ENCODE results near the gene ZNF888.
A peak's percentile ranks its signal among the peaks of the same experiment; 100 is the strongest.
"Not testable (repeated sequence)": the region's sequence is repeated elsewhere in the genome, so short reads cannot be mapped to it uniquely, and the experiment has no call there.

ZNF888 gene

DNA sequence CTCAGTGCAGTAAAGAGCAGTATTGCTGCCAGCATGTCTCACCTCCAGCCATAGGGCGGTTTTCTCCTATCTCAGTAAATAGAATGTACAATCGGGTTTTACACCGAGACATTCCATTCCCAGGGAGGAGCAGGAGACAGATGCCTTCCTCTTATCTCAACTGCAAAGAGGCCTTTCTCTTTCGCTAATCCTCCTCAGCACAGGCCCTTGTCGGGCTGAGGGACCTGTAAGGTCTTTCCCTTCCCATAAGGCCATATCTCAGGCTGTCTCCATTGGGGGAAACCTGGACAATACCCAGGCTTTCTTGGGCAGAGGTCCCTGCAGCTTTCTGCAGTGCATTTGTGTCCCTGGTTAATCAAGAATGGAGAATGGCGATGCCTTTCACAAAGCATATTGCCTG lies 50.2 kb downstream of the ZNF888 start:
- not testable (repeated sequence) for DNase-seq (ENCODE audit: low spot score)

DNA sequence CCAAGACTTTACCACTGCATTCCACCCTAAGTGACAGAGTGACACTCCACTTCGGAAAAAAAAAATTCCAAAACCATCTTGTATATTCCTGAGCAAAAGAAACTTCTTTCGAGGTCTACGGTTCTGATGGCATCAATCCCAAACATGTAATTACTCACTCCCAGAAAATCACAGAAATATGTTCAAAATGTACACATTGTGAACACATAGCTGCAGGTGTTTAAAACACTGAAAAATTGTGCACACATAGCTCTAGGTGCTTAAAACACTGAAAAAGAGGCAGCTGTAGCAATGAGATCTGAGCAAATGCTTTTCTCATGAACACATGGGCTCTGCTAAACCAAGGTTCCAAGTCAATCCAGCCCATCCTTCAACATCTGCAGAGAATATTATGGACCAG lies 51.8 kb downstream of the ZNF888 start:
- no peak for DNase-seq (ENCODE audit: low spot score)

DNA sequence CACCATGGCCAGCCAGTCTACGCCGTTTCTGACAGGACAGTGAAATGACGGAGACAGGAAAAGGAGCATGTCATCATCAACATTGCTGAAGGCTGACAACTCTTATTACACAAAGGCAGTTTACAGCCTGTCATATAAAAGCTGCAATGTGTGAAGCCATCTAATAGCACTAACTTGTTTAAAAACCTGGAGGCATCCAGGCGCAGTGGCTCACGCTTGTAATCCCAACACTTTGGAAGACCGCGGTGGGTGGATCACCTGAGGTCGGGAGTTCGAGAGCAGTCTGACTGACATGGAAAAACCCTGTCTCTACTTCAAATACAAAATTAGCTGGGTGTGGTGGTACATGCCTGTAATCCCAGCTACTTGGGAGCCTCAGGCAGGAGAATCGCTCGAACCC lies 55.2 kb downstream of the ZNF888 start:
- not testable (repeated sequence) for DNase-seq (ENCODE audit: low spot score)

DNA sequence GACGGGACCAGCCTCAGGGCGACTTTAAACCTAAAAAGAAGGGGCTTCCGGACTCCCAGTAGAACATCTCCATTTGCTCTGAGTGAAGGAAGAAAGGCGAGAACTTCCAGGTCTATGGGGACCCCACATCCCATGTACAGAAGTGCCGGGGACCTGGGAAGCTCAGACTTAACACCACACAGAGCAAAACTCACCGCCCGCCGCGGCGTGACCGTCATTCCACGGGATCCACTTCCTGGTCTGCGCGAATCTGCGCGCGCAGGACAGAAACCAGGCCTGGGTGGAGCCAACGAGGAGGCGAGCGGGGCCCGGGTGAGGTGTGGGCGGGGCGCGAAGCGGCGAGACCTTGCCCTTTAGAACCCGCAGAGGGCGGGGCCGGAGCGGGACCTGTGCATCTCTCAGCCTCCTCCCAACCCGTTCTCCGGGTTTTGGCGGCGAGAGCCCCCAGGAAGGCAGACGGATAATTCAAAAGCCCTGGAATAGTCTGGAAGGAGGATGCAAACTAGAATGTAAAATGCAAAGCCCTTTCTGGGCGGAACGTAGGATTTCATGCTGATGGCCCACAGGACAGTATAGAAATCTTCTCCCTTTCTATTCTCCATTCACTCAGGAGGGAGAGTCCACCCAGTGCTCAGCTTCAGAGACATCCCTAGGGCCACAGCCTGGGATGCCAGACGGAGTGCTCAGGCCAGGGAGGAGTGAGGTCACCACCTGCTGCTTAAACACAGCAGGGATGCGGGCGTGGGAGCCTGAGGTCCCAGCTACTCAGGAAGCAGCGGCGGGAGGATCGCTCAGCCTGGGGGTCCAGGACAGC lies 65.6 kb downstream of the ZNF888 start, which contains the start of gene ZNF468:
TSS of gene ZNF468 (minus strand) at position 242 of the 814 bp plus-strand sequence. CDS start 3,347 bp downstream, outside the sequence.
- peak; percentile 51 for DNase-seq (ENCODE audit: low spot score)

DNA sequence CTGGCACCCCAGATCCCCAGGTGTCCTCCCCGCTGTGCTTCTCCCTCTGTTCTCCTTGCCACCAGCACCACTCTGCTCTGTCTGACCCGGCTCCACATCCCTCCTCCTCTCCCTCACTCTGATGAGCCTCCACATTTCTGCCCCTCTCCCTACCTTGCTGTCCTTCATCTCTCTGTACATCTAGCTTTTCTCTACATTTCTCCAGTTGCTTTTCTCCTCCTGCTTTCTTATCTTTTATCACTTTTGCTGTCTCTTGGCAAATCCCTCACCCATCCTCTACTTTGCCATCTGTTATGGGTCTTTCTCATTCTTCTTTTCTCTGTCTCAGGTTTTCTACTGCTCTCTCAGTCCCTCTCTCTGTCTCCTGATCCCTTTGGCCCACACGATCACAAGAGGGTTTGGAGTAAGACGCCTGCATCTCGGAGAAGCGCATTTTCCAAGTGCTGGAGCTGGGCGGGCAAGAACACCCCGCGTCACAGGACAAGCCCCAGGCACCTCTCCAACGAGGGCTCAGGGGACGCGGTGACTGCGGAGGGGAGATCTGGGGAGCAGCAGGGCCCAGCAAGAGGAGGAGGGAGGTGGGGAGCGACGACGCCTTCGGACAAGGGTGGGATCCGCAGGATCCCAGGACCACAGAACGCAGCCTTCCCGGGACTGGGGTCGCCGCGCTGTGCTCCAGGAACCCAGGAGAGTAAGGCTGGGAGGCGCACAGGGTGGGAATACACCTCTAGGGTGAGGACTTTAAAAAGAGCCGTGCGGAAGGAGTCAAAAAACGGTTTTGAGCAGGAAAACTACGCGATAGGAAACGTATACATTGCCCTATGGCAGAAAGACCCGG lies 66.5 kb downstream of the ZNF888 start:
- DNase-seq (ENCODE audit: low spot score), result not testable (repeated sequence)
